Spleen (tissue), 11 donors: Measurements from ENCODE around the gene MCCD1. TPM values are rescaled to one million over a fixed set of nuclear protein-coding genes. Genes with fewer than 3 reads are reported as not detected.
"Not testable (repeated sequence)": the region's sequence is repeated elsewhere in the genome, so short reads cannot be mapped to it uniquely, and the experiment has no call there.

ENCODE experiments used
- DNase-seq: peaks from one replicate; pipeline ENCODE4 v3.0.0-alpha.2; 2020
- H3K27ac ChIP-seq, 8 donors: fragments of 200-600 bp; sonication (generic) in 7 of 8; 1 replicate in 4 of 8; 2 replicates in 4 of 8; pipeline versions ENCODE4 v1.5.0 to v1.8.0; 2016 to 2021; ENCODE audit warnings: inconsistent platforms in 4 of 8, mild to moderate bottlenecking in 4 of 8, moderate library complexity in 1 of 8
- H3K27me3 ChIP-seq, 7 donors: fragments of 200-600 bp; sonication (generic) in 6 of 7; replicated peaks in 1 of 7; 1 replicate in 4 of 7; 2 replicates in 3 of 7; pipeline versions ENCODE4 v1.5.0 to v1.8.0; 2016 to 2021; ENCODE audit warnings: inconsistent platforms in 3 of 7, mild to moderate bottlenecking in 1 of 7
- H3K36me3 ChIP-seq, 6 donors: fragments of 200-600 bp; sonication (generic) in 5 of 6; 1 replicate in 4 of 6; 2 replicates in 2 of 6; pipeline versions ENCODE4 v1.5.0 to v1.8.0; 2016 to 2021; ENCODE audit warnings: inconsistent platforms in 2 of 6
- H3K4me1 ChIP-seq, 6 donors: fragments of 200-600 bp; sonication (generic) in 5 of 6; 1 replicate in 3 of 6; 2 replicates in 3 of 6; pipeline versions ENCODE4 v1.5.0 to v1.8.0; 2016 to 2021; ENCODE audit warnings: inconsistent platforms in 3 of 6
- H3K4me3 ChIP-seq, 8 donors: fragments of 200-600 bp; sonication (generic) in 7 of 8; 1 replicate in 4 of 8; 2 replicates in 4 of 8; pipeline versions ENCODE4 v1.5.0 to v1.8.0; 2016 to 2021; ENCODE audit warnings: inconsistent platforms in 4 of 8, mild to moderate bottlenecking in 4 of 8, moderate library complexity in 2 of 8
- H3K9me3 ChIP-seq, 8 donors: fragments of 200-600 bp; sonication (generic) in 7 of 8; 1 replicate in 4 of 8; 2 replicates in 4 of 8; pipeline versions ENCODE4 v1.5.0 to v1.8.0; 2016 to 2021; ENCODE audit warnings: inconsistent platforms in 4 of 8
- POLR2A ChIP-seq, 3 donors: fragments of 450-650 bp; IDR thresholded peaks; one replicate each; pipeline ENCODE4 v1.5.1; 2017; ENCODE audit warnings: antibody characterized with exemption in 3 of 3, mild to moderate bottlenecking in 1 of 3
- POLR2AphosphoS5 ChIP-seq, 3 donors: sonication (generic); formaldehyde crosslinking; IDR thresholded peaks; one replicate each; pipeline ENCODE4 v1.5.1; 2017; ENCODE audit warnings: antibody characterized with exemption in 3 of 3
- WGBS, 5 donors: extraction: QIAGEN DNeasy Blood & Tissue Kit in 3 of 5; methylation state at CpG; one replicate each; pipeline versions ENCODE4 v1.1.5 to v1.1.7; 2013 to 2018; 5-methylcytosine and 5-hydroxymethylcytosine counted together
- intact Hi-C: fragments of 100-400 bp; cut with DNase I; formaldehyde crosslinking; loops from one replicate; pipeline ENCODE4 v1.15.0; 2023; ENCODE audit warnings: low total_unique reads
- polyA plus RNA-seq, 3 donors: library from polyadenylated mRNA; stranded (reverse); fragments of 200-250 nt; gene quantifications; one replicate each; pipeline ENCODE4 v1.2.1, GENCODE V29; 2013
- total RNA-seq, 7 donors: library from RNA; depleted of rRNA in 3 of 7; stranded (reverse); fragments of >200 nt in 3 of 7; fragmentation: NEBNext Ultra II Directional in 4 of 7; extraction: Animal tissue kit (Norgen Biotek cat#: 25700) in 4 of 7; gene quantifications; one replicate each; pipeline versions ENCODE4 v1.1.0 to v1.2.1, GENCODE V29; 2016 to 2021
- TF ChIP-seq, protein P1 (sequence below), 11 experiments: fragments of 200-600 bp in 7 of 11; fragments of 450-650 bp in 4 of 11; sonication (generic) in 4 of 11; IDR thresholded peaks in 8 of 11; conservative IDR thresholded peaks in 3 of 11; 1 replicate in 7 of 11; 2 replicates in 4 of 11; pipeline versions ENCODE4 v1.4.0 to v1.8.0; 2016 to 2021; ENCODE audit warnings: antibody characterized with exemption in 11 of 11, inconsistent platforms in 4 of 11, mild to moderate bottlenecking in 1 of 11
- donor health status: healthy with polysubstance abuse.
- donor health status: DM: no; HTN: no; CAD: no; lungs with moderate emphysema.
- donor health status: DM: no; HTN: no; CAD: no.
- donor health status: Bipolar disorder and iron deficiency.
- donor health status: healthy.
- donor health status: DM: no; HTN: no; CAD: no.
- donor health status: DM: yes; HTN: yes; CAD: no.

Gene MCCD1
- total and polyA plus RNA-seq, 10 donors, result not detected

GRCh38 chr6:31551371-31551770, 22.6 kb downstream of the MCCD1 start:
- H3K4me3 ChIP-seq, H3K9me3 ChIP-seq, H3K27me3 ChIP-seq, intact Hi-C loops: not testable (repeated sequence)
- DNase-seq, result peak; percentile 90
- Histone ChIP-seq H3K4me1 (peaks cover 23 to 97% (median 70%) of the 10 kb centered on the region in 6 donors), H3K36me3 (peaks cover 0 to 44% (median 5%) of the 10 kb centered on the region in 6 donors), H3K27ac (peak overlapping the region in 7 of 8 donors; percentile 3 to 70 (median 54))
- WGBS, 5 donors, result 11 to 18% (median 14%) methylated on average over 5 of the region's 5 CpGs
- TF ChIP-seq POLR2AphosphoS5 (IDR thresholded peaks at IDR 0.05), result peak in 1 of 3 donors; percentile 74
- TF ChIP-seq, protein P1, sequence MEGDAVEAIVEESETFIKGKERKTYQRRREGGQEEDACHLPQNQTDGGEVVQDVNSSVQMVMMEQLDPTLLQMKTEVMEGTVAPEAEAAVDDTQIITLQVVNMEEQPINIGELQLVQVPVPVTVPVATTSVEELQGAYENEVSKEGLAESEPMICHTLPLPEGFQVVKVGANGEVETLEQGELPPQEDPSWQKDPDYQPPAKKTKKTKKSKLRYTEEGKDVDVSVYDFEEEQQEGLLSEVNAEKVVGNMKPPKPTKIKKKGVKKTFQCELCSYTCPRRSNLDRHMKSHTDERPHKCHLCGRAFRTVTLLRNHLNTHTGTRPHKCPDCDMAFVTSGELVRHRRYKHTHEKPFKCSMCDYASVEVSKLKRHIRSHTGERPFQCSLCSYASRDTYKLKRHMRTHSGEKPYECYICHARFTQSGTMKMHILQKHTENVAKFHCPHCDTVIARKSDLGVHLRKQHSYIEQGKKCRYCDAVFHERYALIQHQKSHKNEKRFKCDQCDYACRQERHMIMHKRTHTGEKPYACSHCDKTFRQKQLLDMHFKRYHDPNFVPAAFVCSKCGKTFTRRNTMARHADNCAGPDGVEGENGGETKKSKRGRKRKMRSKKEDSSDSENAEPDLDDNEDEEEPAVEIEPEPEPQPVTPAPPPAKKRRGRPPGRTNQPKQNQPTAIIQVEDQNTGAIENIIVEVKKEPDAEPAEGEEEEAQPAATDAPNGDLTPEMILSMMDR (IDR thresholded peaks at IDR 0.05 in 8 of 11, conservative IDR thresholded peaks at IDR 0.05 in 3 of 11), result peak; percentile 51 to 90 (median 77)

GRCh38 chr6:31556307-31556706, 27.5 kb downstream of the MCCD1 start:
- DNase-seq, result no peak

DNA sequence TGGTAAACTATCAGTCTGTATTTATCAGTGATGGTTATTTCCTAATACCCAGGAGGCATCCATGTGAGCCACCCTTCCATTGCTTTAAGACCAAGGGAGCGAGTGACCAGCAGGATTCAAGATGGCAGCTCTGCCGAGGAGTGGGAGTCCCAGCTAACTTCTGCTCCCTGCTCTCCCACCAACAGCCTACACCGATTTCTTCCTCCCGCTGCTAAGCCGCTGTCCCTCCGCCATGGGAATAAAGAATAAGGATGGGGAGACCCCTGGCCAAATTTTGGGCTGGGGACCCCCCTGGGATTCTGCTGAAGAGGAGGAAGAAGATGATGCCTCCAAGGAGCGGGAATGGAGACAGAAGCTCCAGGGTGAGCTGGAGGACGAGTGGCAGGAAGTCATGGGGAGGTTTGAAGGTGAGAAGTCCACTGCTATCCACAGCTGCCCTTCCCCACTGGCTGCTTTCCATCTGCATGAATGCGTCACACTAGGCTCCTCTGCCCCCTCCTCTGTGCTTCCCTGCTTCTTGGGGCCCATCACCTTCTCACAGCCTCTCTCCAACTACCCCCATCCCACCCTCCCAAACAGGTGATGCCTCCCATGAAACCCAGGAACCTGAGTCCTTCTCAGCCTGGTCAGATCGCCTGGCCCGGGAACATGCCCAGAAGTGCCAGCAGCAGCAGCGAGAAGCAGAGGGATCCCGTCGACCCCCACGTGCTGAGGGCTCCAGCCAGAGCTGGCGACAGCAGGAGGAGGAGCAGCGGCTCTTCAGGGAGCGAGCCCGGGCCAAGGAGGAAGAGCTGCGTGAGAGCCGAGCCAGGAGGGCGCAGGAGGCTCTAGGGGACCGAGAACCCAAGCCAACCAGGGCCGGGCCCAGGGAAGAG, 28.9 kb downstream of the MCCD1 start:
- Histone ChIP-seq H3K4me3 (peak overlapping the region in 7 of 8 donors; percentile 1 to 64 (median 26)), H3K27me3 (no peaks in the 10 kb centered on the region), H3K27ac (peak overlapping the region; percentile 75 to 92 (median 90)), H3K4me1 (peaks cover 66 to 99% (median 79%) of the 10 kb centered on the region in 6 donors), H3K36me3 (peaks cover 0 to 38% (median 0%) of the 10 kb centered on the region in 6 donors), H3K9me3 (no peaks in the 10 kb centered on the region)
- intact Hi-C loops, result no loop called here
- 51 to 63% (median 56%) methylated on average over 23 to 24 of the region's 24 CpGs for WGBS, 5 donors
- peak in 2 of 3 donors; percentile 51 to 65 for TF ChIP-seq POLR2AphosphoS5 (IDR thresholded peaks at IDR 0.05)
- no peak for TF ChIP-seq POLR2A (IDR thresholded peaks at IDR 0.05)
- TF ChIP-seq, protein P1 (IDR thresholded peaks at IDR 0.05 in 8 of 11, conservative IDR thresholded peaks at IDR 0.05 in 3 of 11), result no peak
- peak; percentile 85 for DNase-seq

More at GRCh38 chr6:31556307-31556706, 27.5 kb downstream of the MCCD1 start:
- H3K27me3 ChIP-seq, result no peaks in the 10 kb centered on the region
- WGBS, 5 donors, result 18 to 38% (median 25%) methylated on average over 3 of the region's 3 CpGs
- TF ChIP-seq POLR2A (IDR thresholded peaks at IDR 0.05) (no peak), POLR2AphosphoS5 (IDR thresholded peaks at IDR 0.05) (peak in 2 of 3 donors; percentile 61 to 63)
- TF ChIP-seq, protein P1 (IDR thresholded peaks at IDR 0.05 in 8 of 11, conservative IDR thresholded peaks at IDR 0.05 in 3 of 11), result no peak
- H3K4me1 ChIP-seq, result peaks cover 55 to 99% (median 78%) of the 10 kb centered on the region in 6 donors
- H3K27ac ChIP-seq, result peak overlapping the region in 5 of 8 donors; percentile 8 to 71 (median 40)
- intact Hi-C loops, result no loop called here
- peaks cover 0 to 39% (median under 1%) of the 10 kb centered on the region in 6 donors for H3K36me3 ChIP-seq
- H3K9me3 ChIP-seq, result no peaks in the 10 kb centered on the region
- H3K4me3 ChIP-seq, result no peak overlapping the region

DNA sequence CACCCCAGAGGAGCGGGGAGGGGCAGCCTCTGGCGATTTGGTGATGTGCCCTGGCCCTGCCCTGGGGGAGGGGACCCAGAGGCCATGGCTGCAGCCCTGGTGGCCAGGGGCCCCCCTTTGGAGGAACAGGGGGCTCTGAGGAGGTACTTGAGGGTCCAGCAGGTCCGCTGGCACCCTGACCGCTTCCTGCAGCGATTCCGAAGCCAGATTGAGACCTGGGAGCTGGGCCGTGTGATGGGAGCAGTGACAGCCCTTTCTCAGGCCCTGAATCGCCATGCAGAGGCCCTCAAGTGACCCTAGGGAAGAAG, 29.5 kb downstream of the MCCD1 start:
- H3K4me3 ChIP-seq, result peak overlapping the region in 7 of 8 donors; percentile 1 to 64 (median 26)
- H3K36me3 ChIP-seq, result peaks cover 0 to 32% (median 0%) of the 10 kb centered on the region in 6 donors
- H3K27ac ChIP-seq, result peak overlapping the region; percentile 75 to 92 (median 90)
- intact Hi-C loops, result no loop called here
- no peaks in the 10 kb centered on the region for H3K9me3 ChIP-seq
- no peaks in the 10 kb centered on the region for H3K27me3 ChIP-seq
- H3K4me1 ChIP-seq, result peaks cover 71 to 99% (median 81%) of the 10 kb centered on the region in 6 donors
- no peak for DNase-seq
- TF ChIP-seq, protein P1 (IDR thresholded peaks at IDR 0.05 in 8 of 11, conservative IDR thresholded peaks at IDR 0.05 in 3 of 11), result no peak
- peak in 1 of 3 donors; percentile 46 for TF ChIP-seq POLR2AphosphoS5 (IDR thresholded peaks at IDR 0.05)
- 65 to 70% (median 65%) methylated on average over 8 of the region's 8 CpGs for WGBS, 5 donors
